ENCODE results near the gene CRABP1. TPM values are rescaled to one million over a fixed set of nuclear protein-coding genes. Genes with fewer than 3 reads are reported as not detected.

CRABP1 gene
- total and polyA plus RNA-seq, 9 donors: 0.40 to 2.7 (median 0.56) TPM; not detected in 6

GRCh38 chr15:78355177-78355576 lies 15.0 kb downstream of the CRABP1 start:
- no peak for DNase-seq
- H3K9me3 ChIP-seq: no peaks in the 10 kb centered on the region
- H3K27me3 ChIP-seq: no peaks in the 10 kb centered on the region
- H3K4me1 ChIP-seq (ENCODE audit: insufficient read depth): no peaks in the 10 kb centered on the region
- intact Hi-C loops (cut with DNase I): no loop called here
- TF ChIP-seq POLR2A (IDR thresholded peaks at IDR 0.05): no peak
- no peak for TF ChIP-seq CTCF (IDR thresholded peaks at IDR 0.05)
- no peak for TF ChIP-seq EP300 (IDR thresholded peaks at IDR 0.05)
- H3K4me3 ChIP-seq: no peak overlapping the region
- H3K27ac ChIP-seq: no peak overlapping the region
- 67 to 75% (median 74%) methylated on average over 8 of the region's 8 CpGs for WGBS, 3 donors
- H3K36me3 ChIP-seq: no peaks in the 10 kb centered on the region

- intact Hi-C loops (cut with DNase I): no loop called here
- Histone ChIP-seq H3K4me3 (no peak overlapping the region), H3K27ac (no peak overlapping the region), H3K9me3 (no peaks in the 10 kb centered on the region), H3K4me1 (ENCODE audit: insufficient read depth) (no peaks in the 10 kb centered on the region), H3K36me3 (no peaks in the 10 kb centered on the region), H3K27me3 (no peaks in the 10 kb centered on the region)
- WGBS, 3 donors: 24 to 27% (median 24%) methylated on average over 6 of the region's 6 CpGs
- TF ChIP-seq EP300 (IDR thresholded peaks at IDR 0.05) (no peak), CTCF (IDR thresholded peaks at IDR 0.05) (no peak), POLR2A (IDR thresholded peaks at IDR 0.05) (no peak)
- no peak for DNase-seq
Observed at GRCh38 chr15:78358102-78358870, 18.1 kb downstream of the CRABP1 start.

- no peaks in the 10 kb centered on the region for H3K27me3 ChIP-seq
- DNase-seq: no peak
- no peaks in the 10 kb centered on the region for H3K4me1 ChIP-seq (ENCODE audit: insufficient read depth)
- H3K27ac ChIP-seq: no peak overlapping the region
- no peaks in the 10 kb centered on the region for H3K36me3 ChIP-seq
- no peaks in the 10 kb centered on the region for H3K9me3 ChIP-seq
- no peak overlapping the region for H3K4me3 ChIP-seq
- WGBS, 3 donors: 41 to 52% (median 45%) methylated on average over 3 of the region's 3 CpGs
- TF ChIP-seq CTCF (IDR thresholded peaks at IDR 0.05) (no peak), POLR2A (IDR thresholded peaks at IDR 0.05) (no peak), EP300 (IDR thresholded peaks at IDR 0.05) (no peak)
- intact Hi-C loops (cut with DNase I): no loop called here
Observed at GRCh38 chr15:78359041-78359808, 19.1 kb downstream of the CRABP1 start.

- H3K27ac ChIP-seq: no peak overlapping the region
- DNase-seq: no peak
Observed at GRCh38 chr15:78360367-78360801, 20.2 kb downstream of the CRABP1 start.

More at GRCh38 chr15:78360367-78360801, 20.2 kb downstream of the CRABP1 start:
- WGBS, 3 donors: 53 to 56% (median 54%) methylated on average over 6 of the region's 6 CpGs
- H3K4me3 ChIP-seq: no peak overlapping the region
- intact Hi-C loops (cut with DNase I): no loop called here
- no peaks in the 10 kb centered on the region for H3K4me1 ChIP-seq (ENCODE audit: insufficient read depth)
- TF ChIP-seq CTCF (IDR thresholded peaks at IDR 0.05) (no peak), POLR2A (IDR thresholded peaks at IDR 0.05) (no peak), EP300 (IDR thresholded peaks at IDR 0.05) (no peak)
- no peaks in the 10 kb centered on the region for H3K36me3 ChIP-seq
- H3K9me3 ChIP-seq: no peaks in the 10 kb centered on the region
- H3K27me3 ChIP-seq: no peaks in the 10 kb centered on the region

Data from ovary (tissue), 9 donors.